Pancreas (tissue), 10 donors: ENCODE measurements around the gene DDX46. TPM values are rescaled to one million over a fixed set of nuclear protein-coding genes. Genes with fewer than 3 reads are reported as not detected.

Experiments
- ATAC-seq, 4 donors: fragments of 200-7000 bp; cut with Tn5 transposase; one replicate each; pipeline versions ENCODE4 v1.8.0 to v1.9.1; 2020; ENCODE audit warnings: mild to moderate bottlenecking in 4 of 4, moderate library complexity in 4 of 4
- DNase-seq, 6 donors: peaks; one replicate each; pipeline ENCODE4 v3.0.0-alpha.2; 2020
- FAIRE-seq: peaks from 2 replicates; lab custom pipeline; 2012; peaks lifted over from hg19 to GRCh38; lab: Jason Lieb, UNC
- H3K27ac ChIP-seq, 4 donors: fragments of 200-600 bp; sonication (generic); 1 replicate in 3 of 4; 2 replicates in 1 of 4; pipeline versions ENCODE4 v1.5.0 to v1.8.0; 2020
- H3K27me3 ChIP-seq, 4 donors: fragments of 200-600 bp; one replicate each; pipeline ENCODE4 v1.8.0; 2021
- H3K36me3 ChIP-seq, 3 donors: fragments of 200-600 bp; sonication (generic) in 1 of 3; one replicate each; pipeline versions ENCODE4 v1.5.0 to v1.8.0; 2020 to 2021
- H3K4me1 ChIP-seq, 3 donors: fragments of 200-600 bp; one replicate each; pipeline ENCODE4 v1.8.0; 2021
- H3K4me3 ChIP-seq, 4 donors: fragments of 200-600 bp; sonication (generic) in 2 of 4; one replicate each; pipeline versions ENCODE4 v1.5.0 to v1.8.0; 2020 to 2021
- H3K9me3 ChIP-seq, 4 donors: fragments of 200-600 bp; one replicate each; pipeline ENCODE4 v1.8.0; 2021
- CTCF ChIP-seq, 4 donors: fragments of 200-600 bp; sonication (generic) in 3 of 4; IDR thresholded peaks; one replicate each; pipeline versions ENCODE4 v1.5.0 to v1.8.0; 2021; ENCODE audit warnings: antibody characterized with exemption in 4 of 4
- WGBS, 2 donors: extraction: QIAGEN DNeasy Blood & Tissue Kit; methylation state at CpG; one replicate each; pipeline ENCODE4 v1.1.7; 2013; 5-methylcytosine and 5-hydroxymethylcytosine counted together
- intact Hi-C, 3 donors: fragments of 100-400 bp; cut with DNase I; formaldehyde crosslinking; loops; one replicate each; pipeline versions ENCODE4 v1.11.1 to v1.14.2; 2022
- polyA plus RNA-seq, 2 donors: library from polyadenylated mRNA; stranded (reverse); fragments of 200-250 nt; gene quantifications; one replicate each; pipeline ENCODE4 v1.2.3, GENCODE V29; 2013
- total RNA-seq, 6 donors: library from RNA; stranded (reverse); fragmentation: NEBNext Ultra II Directional in 4 of 6; extraction: Animal tissue kit (Norgen Biotek cat#: 25700) in 4 of 6; gene quantifications; one replicate each; pipeline versions ENCODE4 v1.2.1 to v1.2.4, GENCODE V29; 2021 to 2023
- donor health status: healthy with polysubstance abuse.
- donor health status: DM: no; HTN: no; CAD: no; lungs with moderate emphysema.
- donor health status: DM: no; HTN: no; CAD: no.
- donor health status: control.
- donor health status: control.
- donor health status: Bipolar disorder and iron deficiency.
- donor health status: DM: yes; HTN: yes; CAD: no.
- donor health status: DM: no; HTN: no; CAD: no.
- donor health status: DM: no; HTN: no; CAD: no.
- donor health status: DM: yes; HTN: yes; CAD: no.

The DDX46 gene
- total and polyA plus RNA-seq, 8 donors: 14.6 to 28.8 (median 23.3) TPM

- Histone ChIP-seq H3K27me3 (no peaks in the 10 kb centered on the region), H3K9me3 (no peaks in the 10 kb centered on the region), H3K27ac (no peak overlapping the region), H3K36me3 (peaks cover 0 to 41% (median 6%) of the 10 kb centered on the region in 3 donors), H3K4me1 (peaks cover 0 to 8% (median 7%) of the 10 kb centered on the region in 3 donors), H3K4me3 (no peak overlapping the region)
- no peak for FAIRE-seq
- DNase-seq: no peak
- ATAC-seq: no peak
- 59 to 63% methylated on average over 3 of the region's 3 CpGs for WGBS, 2 donors
- TF ChIP-seq CTCF (IDR thresholded peaks at IDR 0.05): no peak
- intact Hi-C loops: no loop called here
Measured at GRCh38 chr5:134857401-134857800, 98.8 kb downstream of the DDX46 start.

- FAIRE-seq (no peak), DNase-seq (no peak), ATAC-seq (no peak)
- intact Hi-C loops: no loop called here
- H3K27me3 ChIP-seq: no peaks in the 10 kb centered on the region
- H3K36me3 ChIP-seq: peaks cover 0 to 8% (median 0%) of the 10 kb centered on the region in 3 donors
- WGBS, 2 donors: 88 to 98% methylated on average over 2 of the region's 2 CpGs
- H3K4me1 ChIP-seq: no peaks in the 10 kb centered on the region
- no peak for TF ChIP-seq CTCF (IDR thresholded peaks at IDR 0.05)
- no peak overlapping the region for H3K4me3 ChIP-seq
- H3K27ac ChIP-seq: no peak overlapping the region
- H3K9me3 ChIP-seq: no peaks in the 10 kb centered on the region
Measured at GRCh38 chr5:134864707-134865106, 106.1 kb downstream of the DDX46 start.

GRCh38 chr5:134873494-134873893, 114.9 kb downstream of the DDX46 start:
- no peak for FAIRE-seq
- no peak for ATAC-seq
- TF ChIP-seq CTCF (IDR thresholded peaks at IDR 0.05): no peak
- H3K4me1 ChIP-seq: peaks cover 0 to 10% (median 6%) of the 10 kb centered on the region in 3 donors
- intact Hi-C loops: no loop called here
- no peaks in the 10 kb centered on the region for H3K27me3 ChIP-seq
- H3K9me3 ChIP-seq: no peaks in the 10 kb centered on the region
- DNase-seq: no peak
- H3K4me3 ChIP-seq: peak overlapping the region in 2 of 4 donors; percentile 88 to 92
- peak overlapping the region; percentile 82 to 93 (median 88) for H3K27ac ChIP-seq
- 74 to 80% methylated on average over 6 of the region's 6 CpGs for WGBS, 2 donors
- no peaks in the 10 kb centered on the region for H3K36me3 ChIP-seq

GRCh38 chr5:134873987-134874830, 115.6 kb downstream of the DDX46 start, which contains the start of gene TXNDC15:
Gene TXNDC15 (plus strand): TSS chr5:134874371. CDS start chr5:134874428, 57 bp downstream.
- no peak for TF ChIP-seq CTCF (IDR thresholded peaks at IDR 0.05)
- WGBS, 2 donors: 3 to 4% methylated on average over 63 to 79 of the region's 79 CpGs
- no peak for FAIRE-seq

More at GRCh38 chr5:134873987-134874830, 115.6 kb downstream of the DDX46 start, which contains the start of gene TXNDC15:
- DNase-seq (peak; percentile 82 to 96 (median 88)), ATAC-seq (peak; percentile 94 to 98 (median 98))
- no peaks in the 10 kb centered on the region for H3K27me3 ChIP-seq
- H3K36me3 ChIP-seq: no peaks in the 10 kb centered on the region
- H3K27ac ChIP-seq: peak within 1 kb of the TSS; percentile 82 to 93 (median 88)
- H3K4me1 ChIP-seq: peaks cover 0 to 10% (median 6%) of the 10 kb centered on the region in 3 donors
- intact Hi-C loops: no loop called here
- peak within 1 kb of the TSS; percentile 68 to 92 (median 79) for H3K4me3 ChIP-seq
- H3K9me3 ChIP-seq: no peaks in the 10 kb centered on the region
